Epithelial cell of esophagus (primary cell): ENCODE measurements around the gene PAN3.

Source experiments
- DNase-seq: peaks from one replicate; pipeline ENCODE4 v3.0.0; 2010; ENCODE audit warnings: low read depth
- H3K4me3 ChIP-seq: 2 replicates; pipeline ENCODE4 v1.5.1; 2011; ENCODE audit warnings: mild to moderate bottlenecking, low read length, control low read depth
- CTCF ChIP-seq: IDR thresholded peaks from 2 replicates; pipeline ENCODE4 v1.5.1; 2011; ENCODE audit warnings: low read depth, mild to moderate bottlenecking, low read length, control low read depth, inconsistent platforms; ENCODE audit not compliant: insufficient read depth; ENCODE audit errors: missing control alignments

Gene PAN3

GRCh38 chr13:28338742-28339141 lies 200.4 kb downstream of the PAN3 start:
- TF ChIP-seq CTCF, result no peak
- H3K4me3 ChIP-seq, result no peak overlapping the region
- no peak for DNase-seq

DNA sequence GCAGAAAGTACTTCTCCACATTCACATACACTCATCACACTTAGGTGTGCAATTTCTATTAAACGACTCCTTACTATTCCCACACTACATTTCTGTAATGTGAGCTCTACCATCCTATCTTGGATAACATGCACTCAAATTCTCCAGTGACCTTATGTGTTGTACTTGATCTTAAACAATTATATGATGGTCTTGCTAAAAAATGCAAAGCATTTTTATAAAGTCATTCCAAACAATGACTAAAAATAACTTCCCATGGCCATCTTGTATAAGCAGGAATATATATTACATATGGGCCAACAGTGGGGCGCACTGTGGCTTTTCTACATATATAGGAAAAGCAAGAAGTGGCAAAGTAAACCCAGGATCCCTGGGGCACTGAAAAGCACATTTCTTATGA lies 201.1 kb downstream of the PAN3 start:
- DNase-seq, result no peak
- no peak for TF ChIP-seq CTCF
- H3K4me3 ChIP-seq, result no peak overlapping the region

- no peak overlapping the region for H3K4me3 ChIP-seq
- peak; percentile 4 for DNase-seq
- no peak for TF ChIP-seq CTCF
Measured at GRCh38 chr13:28340272-28340793, 202.0 kb downstream of the PAN3 start.

DNA sequence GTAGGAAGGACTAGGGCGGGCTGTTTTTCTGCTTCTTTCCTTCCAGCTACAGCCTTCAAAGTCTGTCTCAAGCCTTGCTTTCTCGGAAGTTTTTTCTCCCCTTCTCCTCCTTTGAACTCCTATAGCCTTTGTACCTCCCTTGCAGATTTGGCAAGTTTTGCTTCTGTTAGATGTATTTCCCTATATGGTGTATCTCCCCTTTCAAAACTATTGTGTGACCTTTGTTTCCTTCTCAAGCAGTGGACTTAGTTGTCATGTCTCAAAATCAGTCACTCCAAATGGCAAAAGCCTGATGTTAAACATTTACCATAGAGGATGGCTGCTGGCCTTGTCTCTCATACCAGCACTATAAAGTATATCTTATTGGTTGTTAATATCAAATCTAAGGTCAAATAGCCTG lies 203.9 kb downstream of the PAN3 start:
- no peak for DNase-seq
- H3K4me3 ChIP-seq, result no peak overlapping the region
- TF ChIP-seq CTCF, result no peak

- no peak for TF ChIP-seq CTCF
- H3K4me3 ChIP-seq, result no peak overlapping the region
- DNase-seq, result no peak
Measured at GRCh38 chr13:28344163-28344562, 205.8 kb downstream of the PAN3 start.
